Type B pancreatic cell (in vitro differentiated cells): ENCODE measurements around the gene FANCG. TPM values are rescaled to one million over a fixed set of nuclear protein-coding genes. Genes with fewer than 3 reads are reported as not detected.

ENCODE experiments used
- DNase-seq: peaks from one replicate; pipeline ENCODE4 v3.0.0; 2021; ENCODE audit warnings: mixed read lengths; ENCODE audit not compliant: unreplicated experiment; ENCODE audit errors: extremely low spot score
- H3K27ac Mint-ChIP-seq: 2 replicates; pipeline ENCODE4 v1.8.0; 2021; ENCODE audit warnings: mild to moderate bottlenecking, mixed read lengths
- H3K27me3 Mint-ChIP-seq: 2 replicates; pipeline ENCODE4 v1.8.0; 2021; ENCODE audit warnings: mixed read lengths
- H3K36me3 Mint-ChIP-seq: 2 replicates; pipeline ENCODE4 v1.8.0; 2021; ENCODE audit warnings: mixed read lengths
- H3K4me1 Mint-ChIP-seq: one replicate; pipeline ENCODE4 v1.8.0; 2021; ENCODE audit warnings: mixed read lengths; ENCODE audit not compliant: unreplicated experiment
- H3K4me3 Mint-ChIP-seq: 2 replicates; pipeline ENCODE4 v1.8.0; 2021; ENCODE audit warnings: mild to moderate bottlenecking, mixed read lengths
- H3K9me3 Mint-ChIP-seq: 2 replicates; pipeline ENCODE4 v1.8.0; 2021; ENCODE audit warnings: mixed read lengths
- CTCF ChIP-seq: fragments of 200-600 bp; sonication (generic); conservative IDR thresholded peaks from 2 replicates; pipeline ENCODE4 v1.5.0; 2021; ENCODE audit warnings: antibody characterized with exemption, mild to moderate bottlenecking
- total RNA-seq: library from RNA; stranded (reverse); gene quantifications from 2 replicates; pipeline ENCODE4 v1.2.1, GENCODE V29; 2021; ENCODE audit warnings: low replicate concordance

The FANCG gene
- total RNA-seq, 1 donor from 2014 or later = 72.6 TPM

- H3K36me3 Mint-ChIP-seq = peaks cover 53% of the 10 kb centered on the region
- H3K27me3 Mint-ChIP-seq = no peaks in the 10 kb centered on the region
- DNase-seq = no peak
- H3K27ac Mint-ChIP-seq = peak overlapping the region; percentile 97
- H3K9me3 Mint-ChIP-seq = no peaks in the 10 kb centered on the region
- no peak for TF ChIP-seq CTCF
- H3K4me1 Mint-ChIP-seq = peaks cover 26% of the 10 kb centered on the region
- peak overlapping the region; percentile 95 for H3K4me3 Mint-ChIP-seq
Observed at GRCh38 chr9:35070823-35071813, 8.6 kb downstream of the FANCG start.

GRCh38 chr9:35069020-35069419 lies 10.7 kb downstream of the FANCG start:
- H3K27ac Mint-ChIP-seq = peak overlapping the region; percentile 68
- peaks cover 51% of the 10 kb centered on the region for H3K36me3 Mint-ChIP-seq
- peak overlapping the region; percentile 71 for H3K4me3 Mint-ChIP-seq
- no peaks in the 10 kb centered on the region for H3K9me3 Mint-ChIP-seq
- H3K4me1 Mint-ChIP-seq = peaks cover 26% of the 10 kb centered on the region
- DNase-seq = no peak
- H3K27me3 Mint-ChIP-seq = no peaks in the 10 kb centered on the region
- TF ChIP-seq CTCF = no peak

- H3K36me3 Mint-ChIP-seq = peaks cover 56% of the 10 kb centered on the region
- DNase-seq = no peak
- H3K4me1 Mint-ChIP-seq = peaks cover 20% of the 10 kb centered on the region
- no peaks in the 10 kb centered on the region for H3K9me3 Mint-ChIP-seq
- no peak overlapping the region for H3K27ac Mint-ChIP-seq
- H3K27me3 Mint-ChIP-seq = no peaks in the 10 kb centered on the region
- no peak for TF ChIP-seq CTCF
- H3K4me3 Mint-ChIP-seq = no peak overlapping the region
Observed at GRCh38 chr9:35067056-35067455, 12.7 kb downstream of the FANCG start.

- Mint-ChIP-seq H3K4me3 (no peak overlapping the region), H3K4me1 (no peaks in the 10 kb centered on the region), H3K36me3 (peaks cover 80% of the 10 kb centered on the region), H3K9me3 (no peaks in the 10 kb centered on the region), H3K27ac (no peak overlapping the region), H3K27me3 (no peaks in the 10 kb centered on the region)
- no peak for TF ChIP-seq CTCF
- DNase-seq = no peak
Observed at GRCh38 chr9:35060548-35061207, 19.1 kb downstream of the FANCG start.

- no peak for DNase-seq
- Mint-ChIP-seq H3K36me3 (peaks cover 84% of the 10 kb centered on the region), H3K27me3 (no peaks in the 10 kb centered on the region), H3K4me1 (no peaks in the 10 kb centered on the region), H3K27ac (no peak overlapping the region), H3K9me3 (no peaks in the 10 kb centered on the region), H3K4me3 (no peak overlapping the region)
- no peak for TF ChIP-seq CTCF
Observed at GRCh38 chr9:35059438-35059837, 20.3 kb downstream of the FANCG start.
